WTC11 (cell line): ENCODE results near the gene ROBO1. TPM values are rescaled to one million over a fixed set of nuclear protein-coding genes. Genes with fewer than 3 reads are reported as not detected.
"Not testable (repeated sequence)": the region's sequence is repeated elsewhere in the genome, so short reads cannot be mapped to it uniquely, and the experiment has no call there.

Source experiments
- ATAC-seq: fragments of 200-7000 bp; cut with Tn5 transposase; 2 replicates; pipeline ENCODE4 v1.10.0; 2021; ENCODE audit warnings: mild to moderate bottlenecking, moderate library complexity
- CTCF ChIA-PET: fragments of 300-600 bp; sonication (Branson Sonifier 250); formaldehyde crosslinking; loops from one replicate; lab custom pipeline; 2021; ENCODE audit warnings: antibody characterized with exemption; lab: Charles Lee
- POLR2A ChIA-PET: fragments of 350-600 bp; sonication (Branson Sonifier 250); formaldehyde crosslinking; loops from one replicate; lab custom pipeline; 2021; ENCODE audit warnings: antibody characterized with exemption; lab: Charles Lee
- DNase-seq: peaks from one replicate; pipeline ENCODE4 v3.0.0; 2021; ENCODE audit warnings: low spot score
- H3K27ac Mint-ChIP-seq: 2 replicates; pipeline ENCODE4 v1.8.0; 2021; ENCODE audit warnings: mixed read lengths
- H3K27me3 Mint-ChIP-seq: 2 replicates; pipeline ENCODE4 v1.8.0; 2021; ENCODE audit warnings: low read depth, mild to moderate bottlenecking, moderate library complexity, mixed read lengths
- H3K36me3 Mint-ChIP-seq: 2 replicates; pipeline ENCODE4 v1.8.0; 2021; ENCODE audit warnings: mixed read lengths
- H3K4me1 Mint-ChIP-seq: 2 replicates; pipeline ENCODE4 v1.8.0; 2022; ENCODE audit warnings: mixed read lengths
- H3K4me3 Mint-ChIP-seq: 2 replicates; pipeline ENCODE4 v1.8.0; 2021; ENCODE audit warnings: mild to moderate bottlenecking, moderate library complexity, mixed read lengths
- H3K9me3 Mint-ChIP-seq: 2 replicates; pipeline ENCODE4 v1.8.0; 2021; ENCODE audit warnings: mixed read lengths
- ATF1 ChIP-seq: sonication (generic); formaldehyde crosslinking; IDR thresholded peaks from 2 replicates; pipeline ENCODE4 v1.8.1; 2023; ENCODE audit warnings: mild to moderate bottlenecking, moderate library complexity, missing genetic modification reagents
- CBFB ChIP-seq: sonication (generic); formaldehyde crosslinking; IDR thresholded peaks from 2 replicates; pipeline ENCODE4 v1.8.1; 2022; ENCODE audit warnings: mild to moderate bottlenecking, low read depth, missing genetic modification reagents
- E2F1 ChIP-seq: sonication (generic); formaldehyde crosslinking; IDR thresholded peaks from 2 replicates; pipeline ENCODE4 v1.8.0; 2022; ENCODE audit warnings: mild to moderate bottlenecking, missing genetic modification reagents
- ERG ChIP-seq: fragments of 250-450 bp; sonication (Bioruptor Pico); IDR thresholded peaks from 2 replicates; pipeline ENCODE4 v1.8.0; 2021; ENCODE audit warnings: mild to moderate bottlenecking
- GRHL2 ChIP-seq: fragments of 250-450 bp; sonication (Bioruptor Pico); IDR thresholded peaks from 2 replicates; pipeline ENCODE4 v1.8.0; 2022; ENCODE audit warnings: mild to moderate bottlenecking, moderate library complexity; ENCODE audit not compliant: insufficient replicate concordance, severe bottlenecking
- MXD4 ChIP-seq: fragments of 250-450 bp; sonication (Bioruptor Pico); IDR thresholded peaks from 2 replicates; pipeline ENCODE4 v1.8.0; 2021; ENCODE audit warnings: mild to moderate bottlenecking, moderate library complexity, borderline replicate concordance
- RELA ChIP-seq: sonication (generic); formaldehyde crosslinking; IDR thresholded peaks from 2 replicates; pipeline ENCODE4 v1.8.1; 2022; ENCODE audit warnings: missing genetic modification reagents, mild to moderate bottlenecking, borderline replicate concordance
- TEAD4 ChIP-seq: sonication (generic); formaldehyde crosslinking; IDR thresholded peaks from 2 replicates; pipeline ENCODE4 v1.8.0; 2022; ENCODE audit warnings: mild to moderate bottlenecking, missing genetic modification reagents
- ZNF219 ChIP-seq: sonication (generic); formaldehyde crosslinking; IDR thresholded peaks from 2 replicates; pipeline ENCODE4 v1.8.0; 2023; ENCODE audit warnings: missing genetic modification reagents, mild to moderate bottlenecking, borderline replicate concordance
- ZNF281 ChIP-seq: sonication (generic); formaldehyde crosslinking; IDR thresholded peaks from 2 replicates; pipeline ENCODE4 v1.8.0; 2023; ENCODE audit warnings: mild to moderate bottlenecking, missing genetic modification reagents
- ZNF416 ChIP-seq: fragments of 250-450 bp; sonication (Bioruptor Pico); IDR thresholded peaks from 2 replicates; pipeline ENCODE4 v1.9.0; 2021; ENCODE audit warnings: mild to moderate bottlenecking, inconsistent platforms
- ZNF425 ChIP-seq: fragments of 250-450 bp; sonication (Bioruptor Pico); conservative IDR thresholded peaks from 2 replicates; pipeline ENCODE4 v1.9.0; 2021; ENCODE audit warnings: mild to moderate bottlenecking
- ZNF512 ChIP-seq: sonication (generic); formaldehyde crosslinking; IDR thresholded peaks from 2 replicates; pipeline ENCODE4 v1.8.1; 2022; ENCODE audit warnings: missing genetic modification reagents, borderline replicate concordance
- ZNF532 ChIP-seq: fragments of 250-450 bp; sonication (Bioruptor Pico); IDR thresholded peaks from 2 replicates; pipeline ENCODE4 v1.9.0; 2021; ENCODE audit warnings: mild to moderate bottlenecking, borderline replicate concordance
- ZSCAN18 ChIP-seq: fragments of 250-450 bp; sonication (Bioruptor Pico); IDR thresholded peaks from 2 replicates; pipeline ENCODE4 v2.1.2; 2022; ENCODE audit warnings: mild to moderate bottlenecking, moderate library complexity
- total RNA-seq: library from RNA; stranded (reverse); gene quantifications from 3 replicates; pipeline ENCODE4 v1.2.3, GENCODE V29; 2021

ROBO1 gene
- total RNA-seq, 1 experiment from 2014 or later: 90.9 TPM

- no peak for TF ChIP-seq ZSCAN18 (CRISPR knock-in tag)
- TF ChIP-seq ERG (CRISPR knock-in tag): no peak
- TF ChIP-seq ZNF416 (CRISPR knock-in tag): no peak
- no peak for TF ChIP-seq ZNF512
- no peak for TF ChIP-seq CBFB
- TF ChIP-seq GRHL2 (CRISPR knock-in tag): no peak
Observed at GRCh38 chr3:78887029-78887428, 880.8 kb downstream of the ROBO1 start (continued).

- ATAC-seq, DNase-seq, H3K9me3 Mint-ChIP-seq, H3K4me3 Mint-ChIP-seq, H3K27me3 Mint-ChIP-seq, H3K27ac Mint-ChIP-seq, H3K36me3 Mint-ChIP-seq, POLR2A ChIA-PET, CTCF ChIA-PET: not testable (repeated sequence)
- H3K4me1 Mint-ChIP-seq: peaks cover 26% of the 10 kb centered on the region
Observed at GRCh38 chr3:78884567-78884966, 883.2 kb downstream of the ROBO1 start.

- ChIA-PET CTCF (no interaction called here), POLR2A (no interaction called here)
- ATAC-seq (no peak), DNase-seq (no peak)
- no peaks in the 10 kb centered on the region for H3K27me3 Mint-ChIP-seq
- no peak overlapping the region for H3K27ac Mint-ChIP-seq
- H3K9me3 Mint-ChIP-seq: no peaks in the 10 kb centered on the region
- no peak overlapping the region for H3K4me3 Mint-ChIP-seq
- H3K4me1 Mint-ChIP-seq: peaks cover 40% of the 10 kb centered on the region
- H3K36me3 Mint-ChIP-seq: no peaks in the 10 kb centered on the region
- TF ChIP-seq MXD4 (CRISPR knock-in tag) (no peak), ZNF219 (CRISPR knock-in tag) (no peak), ATF1 (no peak), TEAD4 (no peak), ZNF281 (CRISPR knock-in tag) (no peak), ZNF425 (no peak), E2F1 (CRISPR knock-in tag) (no peak), RELA (CRISPR knock-in tag) (no peak), ZNF532 (CRISPR knock-in tag) (no peak), ZSCAN18 (CRISPR knock-in tag) (no peak)
Observed at GRCh38 chr3:78882251-78882650, 885.5 kb downstream of the ROBO1 start.
